ENCODE measurements around the gene MCF2L. TPM values are rescaled to one million over a fixed set of nuclear protein-coding genes. Genes with fewer than 3 reads are reported as not detected.
A peak's percentile ranks its signal among the peaks of the same experiment; 100 is the strongest.

Gene MCF2L
- total RNA-seq, 1 experiment from 2014 or later: 8.9 TPM

DNA sequence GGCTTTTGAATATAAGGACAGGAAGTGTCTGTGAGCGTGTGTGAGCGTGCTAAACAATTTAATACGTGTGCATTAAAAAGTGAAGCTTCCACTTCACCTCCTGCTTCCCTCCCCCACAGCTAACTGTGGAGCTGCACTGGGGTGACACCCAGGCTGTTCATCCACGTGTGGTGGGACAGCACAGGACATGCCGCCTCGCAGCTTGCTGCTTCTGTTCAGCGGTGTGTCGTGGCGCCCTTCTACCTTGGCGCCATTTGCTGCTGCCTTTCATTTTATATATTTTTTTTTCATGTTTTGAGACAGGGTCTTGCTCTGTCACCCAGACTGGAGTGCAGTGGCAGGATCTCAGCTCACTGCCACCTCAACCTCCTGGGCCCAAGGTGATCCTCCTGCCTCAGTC, 63.3 kb downstream of the MCF2L start:
- no peak for DNase-seq (ENCODE audit: low read depth, low spot score)
- in situ Hi-C loops (cut with HindIII; ENCODE audit: low pct_unique_long_range_greater_than_20kb, low sequenced_read_pairs): no loop called here

DNA sequence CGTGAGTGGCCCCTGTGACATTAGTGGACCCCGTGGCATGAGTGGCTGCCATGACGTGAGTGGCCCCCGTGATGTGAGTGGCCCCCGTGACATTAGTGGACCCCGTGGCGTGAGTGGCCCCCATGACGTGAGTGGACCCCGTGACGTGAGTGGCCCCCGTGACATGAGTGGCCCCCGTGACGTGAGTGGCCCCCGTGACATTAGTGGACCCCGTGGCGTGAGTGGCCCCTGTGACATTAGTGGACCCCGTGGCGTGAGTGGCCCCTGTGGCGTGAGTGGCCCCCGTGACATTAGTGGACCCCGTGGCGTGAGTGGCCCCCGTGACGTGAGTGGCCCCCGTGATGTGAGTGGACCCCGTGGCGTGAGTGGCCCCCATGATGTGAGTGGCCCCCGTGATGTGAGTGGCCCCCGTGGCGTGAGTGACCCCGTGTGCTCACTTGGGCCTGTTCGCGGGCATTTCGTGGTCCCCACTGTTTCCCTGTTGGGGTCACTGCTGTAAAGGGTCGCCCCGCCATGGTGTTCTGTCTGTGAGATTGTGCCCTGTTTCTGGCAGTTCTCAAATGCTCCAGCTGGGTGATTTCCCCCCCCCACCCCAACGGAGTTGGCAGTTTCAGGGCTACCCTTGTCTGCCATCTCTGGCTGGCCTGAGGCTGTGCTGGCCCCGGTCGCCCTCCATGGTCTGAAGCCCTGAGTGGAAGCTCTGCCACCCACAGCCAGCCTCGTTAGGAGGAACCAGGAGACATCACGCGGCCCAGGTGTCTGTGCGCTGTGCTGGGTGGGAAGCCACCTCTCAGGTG, 64.2 kb downstream of the MCF2L start:
- DNase-seq (ENCODE audit: low read depth, low spot score): no peak
- in situ Hi-C loops (cut with HindIII; ENCODE audit: low pct_unique_long_range_greater_than_20kb, low sequenced_read_pairs): no loop called here

DNA sequence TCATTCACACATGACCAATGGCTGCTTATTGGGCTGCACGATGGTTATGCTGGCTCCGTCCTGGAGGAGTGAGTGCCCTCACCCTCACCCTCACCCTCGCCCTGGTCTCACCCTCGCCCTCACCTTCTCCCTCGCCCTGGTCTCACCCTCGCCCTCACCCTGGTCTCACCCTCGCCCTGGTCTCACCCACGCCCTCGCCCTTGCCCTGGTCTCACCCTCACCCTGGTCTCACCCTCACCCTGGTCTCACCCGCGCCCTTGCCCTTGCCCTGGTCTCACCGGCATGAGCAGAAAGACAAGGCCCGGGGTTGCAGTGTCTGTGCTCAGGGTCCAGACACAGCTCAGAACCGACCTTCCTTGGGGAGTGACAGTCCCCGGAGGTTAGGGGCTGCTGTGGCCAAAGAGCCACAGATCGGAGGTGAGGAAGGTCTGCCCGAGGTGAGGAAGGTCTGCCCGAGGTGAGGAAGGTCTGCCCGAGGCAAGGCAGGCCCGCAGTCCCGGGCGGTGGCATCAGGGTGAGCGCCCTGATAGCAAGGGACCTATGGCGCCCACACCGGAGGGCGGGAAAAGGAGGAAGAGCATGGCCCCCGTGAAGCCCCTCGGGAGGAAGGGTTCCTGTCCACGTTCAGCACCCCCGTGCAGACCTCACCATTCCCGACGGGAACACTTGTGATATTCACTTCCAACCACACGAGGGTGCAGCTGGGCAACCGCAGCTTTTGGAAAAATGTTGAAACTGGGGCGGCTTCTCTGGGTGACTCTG, 65.6 kb downstream of the MCF2L start:
- in situ Hi-C loops (cut with HindIII; ENCODE audit: low pct_unique_long_range_greater_than_20kb, low sequenced_read_pairs): no loop called here
- DNase-seq (ENCODE audit: low read depth, low spot score): peak; percentile 78

DNA sequence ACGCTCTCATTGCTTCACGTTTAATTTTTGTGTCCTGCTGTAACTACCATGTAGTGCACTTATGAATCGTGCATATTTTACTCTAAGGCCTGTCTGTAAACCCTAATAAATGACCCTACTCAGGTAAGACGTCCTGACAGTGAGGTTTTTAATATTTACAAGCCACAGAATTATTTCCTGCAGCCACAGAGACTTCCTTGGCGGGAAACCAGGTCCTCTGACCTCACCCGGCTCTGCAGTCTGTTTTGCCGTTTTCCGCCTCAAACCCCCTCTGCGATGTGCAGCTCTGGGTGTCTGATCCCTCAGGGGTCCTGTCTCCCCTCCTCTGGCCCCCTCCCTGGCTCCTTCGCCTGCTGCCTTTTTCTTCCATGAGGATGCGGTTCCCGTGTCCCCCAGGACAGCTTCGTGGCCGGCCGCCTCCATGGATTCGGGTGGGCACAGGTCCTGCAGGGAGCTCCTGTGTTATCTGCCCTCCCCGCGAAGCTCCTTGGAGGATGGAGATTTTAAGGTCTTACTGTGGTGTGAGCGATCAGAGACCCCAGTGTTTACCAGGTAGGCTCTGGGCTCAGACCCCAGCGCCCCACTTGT, 66.3 kb downstream of the MCF2L start:
- no peak for DNase-seq (ENCODE audit: low read depth, low spot score)
- in situ Hi-C loops (cut with HindIII; ENCODE audit: low pct_unique_long_range_greater_than_20kb, low sequenced_read_pairs): no loop called here

DNA sequence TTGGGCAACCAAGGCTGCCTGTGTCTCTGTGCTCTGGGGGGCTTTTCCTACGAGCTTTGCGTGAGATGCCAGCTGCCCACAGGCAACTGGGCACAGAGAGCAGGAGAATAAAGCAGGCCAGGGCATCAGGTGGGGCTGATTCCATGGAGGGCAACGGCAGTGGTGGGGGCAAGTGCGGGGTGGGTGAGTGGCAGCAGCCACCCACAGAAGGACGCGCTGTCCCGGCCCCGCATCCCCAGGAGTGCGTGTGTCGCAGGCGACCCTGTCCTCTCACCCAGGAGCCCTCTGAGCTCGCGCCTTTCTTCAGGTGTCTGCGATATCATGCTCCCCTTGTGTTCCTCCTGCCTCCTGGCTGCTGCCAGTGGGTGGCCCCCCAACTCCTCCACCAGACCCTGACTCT, 67.4 kb downstream of the MCF2L start:
- DNase-seq (ENCODE audit: low read depth, low spot score): no peak

DNA sequence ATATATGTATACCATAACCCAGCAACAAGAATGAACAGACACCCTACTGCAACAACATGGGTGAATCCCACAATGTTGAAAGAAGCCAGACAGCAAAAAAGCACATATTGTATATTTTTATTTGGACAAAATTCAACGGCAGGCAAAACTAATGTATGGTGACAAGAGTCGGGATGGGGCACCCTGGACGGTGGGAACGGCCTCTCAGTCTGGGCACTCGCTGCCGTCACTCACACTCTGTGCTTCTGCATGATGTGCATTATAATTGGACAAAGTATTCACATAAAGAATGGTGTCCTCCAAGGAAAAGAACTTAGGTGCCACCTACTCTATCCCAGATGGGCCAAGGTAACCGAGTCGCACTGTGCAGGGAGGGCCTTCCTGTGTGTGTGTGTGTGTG, 71.0 kb downstream of the MCF2L start:
- DNase-seq (ENCODE audit: low read depth, low spot score): no peak
- in situ Hi-C loops (cut with HindIII; ENCODE audit: low pct_unique_long_range_greater_than_20kb, low sequenced_read_pairs): no loop called here

More for the DNA sequence above, 67.4 kb downstream of the MCF2L start:
- in situ Hi-C loops (cut with HindIII; ENCODE audit: low pct_unique_long_range_greater_than_20kb, low sequenced_read_pairs): no loop called here

DNA sequence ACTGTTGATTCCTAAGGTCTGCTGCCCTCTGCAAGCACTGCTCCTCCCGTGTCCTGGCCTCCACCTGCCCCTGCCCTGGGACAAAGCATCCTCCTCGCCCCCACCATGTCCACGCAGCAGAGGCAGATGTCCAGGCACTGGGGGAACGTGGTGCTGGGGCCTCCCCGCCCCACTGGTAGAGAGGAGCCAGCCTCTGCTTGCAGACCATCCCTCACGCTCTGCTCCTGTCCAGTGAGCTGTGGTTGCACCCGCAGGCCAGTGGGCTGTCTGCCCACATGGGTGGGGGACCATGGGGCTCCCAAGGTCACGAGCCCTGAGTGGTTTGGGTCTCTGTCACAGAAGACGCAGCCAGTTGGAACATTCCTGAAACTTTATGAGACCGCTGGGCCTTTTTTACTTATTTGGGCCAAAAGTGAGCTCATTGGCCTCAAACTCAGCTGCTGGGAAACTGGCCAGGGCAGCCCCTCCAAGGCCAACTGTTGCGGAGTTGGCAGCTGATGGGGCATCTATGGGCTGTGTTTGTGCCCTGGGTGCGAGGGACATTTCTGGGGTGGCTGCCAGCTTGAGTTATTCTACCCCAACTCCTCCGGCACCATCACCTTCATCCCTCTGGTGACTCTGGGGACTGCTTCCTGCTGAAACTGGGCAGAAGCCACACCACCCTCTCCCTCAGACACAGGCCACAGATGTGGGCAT, 71.7 kb downstream of the MCF2L start:
- in situ Hi-C loops (cut with HindIII; ENCODE audit: low pct_unique_long_range_greater_than_20kb, low sequenced_read_pairs): no loop called here
- no peak for DNase-seq (ENCODE audit: low read depth, low spot score)

DNA sequence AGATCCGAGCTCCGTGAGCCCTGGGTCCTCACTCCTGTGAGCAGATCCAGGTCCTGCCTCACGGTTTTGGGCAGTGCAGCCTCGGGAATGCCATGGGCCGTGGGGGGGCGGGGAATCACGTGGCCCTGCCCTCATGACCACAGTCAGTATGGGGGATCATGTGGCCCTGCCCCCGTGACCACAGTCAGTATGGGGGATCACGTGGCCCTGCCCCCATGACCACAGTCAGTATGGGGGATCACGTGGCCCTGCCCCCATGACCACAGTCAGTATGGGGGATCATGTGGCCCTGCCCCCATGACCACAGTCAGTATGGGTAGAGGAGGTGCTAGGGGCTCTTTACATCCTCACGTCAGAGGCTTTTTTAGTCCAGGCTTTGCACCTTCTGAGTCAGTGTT, 72.3 kb downstream of the MCF2L start:
- no peak for DNase-seq (ENCODE audit: low read depth, low spot score)
- in situ Hi-C loops (cut with HindIII; ENCODE audit: low pct_unique_long_range_greater_than_20kb, low sequenced_read_pairs): no loop called here

DNA sequence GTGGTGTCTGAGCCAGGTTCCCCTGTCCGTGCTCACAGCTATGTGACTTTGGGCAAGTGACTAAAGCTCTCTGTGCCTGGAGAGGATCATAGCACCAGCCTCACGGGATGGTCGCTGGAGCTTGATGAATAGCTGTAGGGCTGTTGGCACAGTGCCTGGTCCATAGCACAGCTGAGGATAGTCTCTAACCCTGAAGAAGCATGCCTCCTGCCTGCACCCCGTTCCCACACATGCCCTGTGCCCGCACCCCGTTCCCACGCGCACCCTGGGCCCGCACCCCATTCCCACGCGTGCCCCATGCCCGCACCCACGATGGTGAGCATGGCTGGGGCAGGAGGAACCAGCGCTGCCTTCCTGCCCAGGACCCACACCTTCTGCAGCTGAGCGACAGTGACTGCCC, 72.9 kb downstream of the MCF2L start:
- DNase-seq (ENCODE audit: low read depth, low spot score): no peak
- in situ Hi-C loops (cut with HindIII; ENCODE audit: low pct_unique_long_range_greater_than_20kb, low sequenced_read_pairs): no loop called here

DNA sequence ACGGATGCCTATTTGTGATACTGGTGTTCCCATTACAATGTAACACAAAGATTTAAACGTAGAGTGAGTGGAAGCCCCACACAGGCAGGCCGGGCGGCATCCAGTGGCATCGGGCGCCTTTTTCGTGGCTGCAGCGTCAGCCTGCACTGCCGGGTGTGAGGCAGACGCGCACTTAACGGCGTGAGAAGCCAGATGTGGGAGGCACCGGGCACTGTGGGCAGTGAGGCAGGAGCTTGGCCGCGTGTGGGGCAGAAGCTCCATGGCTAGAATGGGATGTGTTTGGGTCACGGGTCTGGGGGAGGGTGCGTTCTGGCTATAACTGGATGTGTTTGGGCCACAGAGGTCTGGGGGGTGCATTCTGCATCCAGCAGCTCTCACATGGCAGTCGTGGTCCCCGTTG, 73.4 kb downstream of the MCF2L start:
- in situ Hi-C loops (cut with HindIII; ENCODE audit: low pct_unique_long_range_greater_than_20kb, low sequenced_read_pairs): no loop called here
- DNase-seq (ENCODE audit: low read depth, low spot score): no peak

DNA sequence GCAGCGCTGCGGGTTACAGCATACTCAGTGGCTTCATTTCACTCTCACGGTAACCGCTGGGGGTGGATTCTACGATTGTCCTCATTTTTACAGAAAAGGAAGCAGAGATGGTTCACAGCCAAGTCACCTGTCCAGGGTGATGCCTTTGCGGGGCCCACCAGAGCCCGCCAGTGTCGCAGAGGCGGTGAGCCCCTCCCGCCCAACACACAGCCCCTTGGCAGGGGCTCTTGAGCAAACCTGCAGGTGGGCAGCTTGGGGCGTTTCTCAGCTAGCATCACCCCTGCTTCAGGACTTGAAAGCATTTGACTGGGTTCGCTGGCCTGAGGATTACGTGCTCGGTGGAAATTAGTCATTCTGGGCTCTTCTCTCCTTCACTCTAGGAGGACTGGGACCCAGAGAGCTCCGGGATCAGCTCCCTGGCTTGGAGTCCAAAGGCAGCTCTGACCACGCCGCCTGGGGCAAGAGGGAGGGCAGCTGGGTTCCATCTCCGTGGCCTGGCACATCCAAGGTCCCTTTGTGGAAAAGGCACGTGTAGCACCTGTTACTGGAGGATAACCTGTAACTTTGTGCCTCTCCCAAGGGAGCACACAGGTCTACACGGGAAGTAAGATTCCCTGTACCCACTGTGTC, 74.1 kb downstream of the MCF2L start:
- in situ Hi-C loops (cut with HindIII; ENCODE audit: low pct_unique_long_range_greater_than_20kb, low sequenced_read_pairs): no loop called here
- DNase-seq (ENCODE audit: low read depth, low spot score): no peak

DNA sequence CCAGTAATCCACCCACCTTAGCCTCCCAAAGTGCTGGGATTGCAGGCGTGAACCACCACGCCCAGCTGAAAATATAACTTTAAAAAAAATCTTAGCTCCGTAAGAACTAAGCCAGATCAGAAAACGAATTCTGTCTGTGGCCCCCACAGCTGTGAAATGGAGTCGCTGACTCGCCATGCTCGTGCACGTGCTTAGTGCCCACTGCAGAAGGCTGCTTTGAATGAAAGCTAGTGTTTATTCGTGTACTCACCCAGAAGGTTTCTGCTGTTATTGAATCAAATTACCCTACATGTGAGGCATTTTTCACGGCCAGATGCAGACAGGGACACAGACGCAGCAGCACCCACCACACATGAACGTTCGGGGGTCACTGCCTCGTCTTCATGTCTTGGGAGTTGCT, 74.9 kb downstream of the MCF2L start:
- in situ Hi-C loops (cut with HindIII; ENCODE audit: low pct_unique_long_range_greater_than_20kb, low sequenced_read_pairs): no loop called here

DNA sequence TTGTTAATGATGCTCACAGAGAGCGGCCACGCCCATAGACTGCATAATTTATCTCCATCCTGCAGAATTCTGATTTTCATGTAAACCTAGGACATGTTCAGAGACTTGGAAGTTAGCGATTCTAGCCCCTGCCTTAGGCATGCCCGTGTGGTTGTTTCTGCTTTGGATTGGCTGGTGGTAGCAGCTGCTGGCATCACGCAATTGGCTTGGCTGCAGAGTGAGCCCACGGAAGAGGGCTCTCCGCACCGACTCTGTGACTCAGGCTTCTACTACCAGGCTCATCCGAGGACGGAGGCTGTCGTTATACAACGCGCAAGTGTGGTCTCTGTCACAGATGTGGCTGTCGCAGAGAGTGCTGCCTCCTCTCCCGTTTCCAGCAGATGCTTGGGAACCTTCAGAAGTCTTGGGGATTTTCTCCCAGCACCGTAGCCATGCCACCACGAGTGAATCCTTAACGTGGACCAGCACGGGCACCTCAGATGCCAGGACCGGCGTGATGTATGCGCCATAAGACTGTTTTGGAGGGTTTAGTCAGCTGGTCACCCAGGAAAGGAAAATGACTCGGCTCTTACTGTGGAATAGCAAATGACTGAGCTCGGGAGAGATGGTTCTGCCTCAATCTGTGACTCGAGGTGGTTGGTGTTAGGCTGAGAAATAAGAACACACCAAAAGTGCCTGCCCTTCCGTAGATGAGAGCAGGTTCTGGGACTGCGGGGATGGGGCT, 75.5 kb downstream of the MCF2L start:
- DNase-seq (ENCODE audit: low read depth, low spot score): peak; percentile 72
- in situ Hi-C loops (cut with HindIII; ENCODE audit: low pct_unique_long_range_greater_than_20kb, low sequenced_read_pairs): no loop called here

More for the DNA sequence above, 74.9 kb downstream of the MCF2L start:
- no peak for DNase-seq (ENCODE audit: low read depth, low spot score)

DNA sequence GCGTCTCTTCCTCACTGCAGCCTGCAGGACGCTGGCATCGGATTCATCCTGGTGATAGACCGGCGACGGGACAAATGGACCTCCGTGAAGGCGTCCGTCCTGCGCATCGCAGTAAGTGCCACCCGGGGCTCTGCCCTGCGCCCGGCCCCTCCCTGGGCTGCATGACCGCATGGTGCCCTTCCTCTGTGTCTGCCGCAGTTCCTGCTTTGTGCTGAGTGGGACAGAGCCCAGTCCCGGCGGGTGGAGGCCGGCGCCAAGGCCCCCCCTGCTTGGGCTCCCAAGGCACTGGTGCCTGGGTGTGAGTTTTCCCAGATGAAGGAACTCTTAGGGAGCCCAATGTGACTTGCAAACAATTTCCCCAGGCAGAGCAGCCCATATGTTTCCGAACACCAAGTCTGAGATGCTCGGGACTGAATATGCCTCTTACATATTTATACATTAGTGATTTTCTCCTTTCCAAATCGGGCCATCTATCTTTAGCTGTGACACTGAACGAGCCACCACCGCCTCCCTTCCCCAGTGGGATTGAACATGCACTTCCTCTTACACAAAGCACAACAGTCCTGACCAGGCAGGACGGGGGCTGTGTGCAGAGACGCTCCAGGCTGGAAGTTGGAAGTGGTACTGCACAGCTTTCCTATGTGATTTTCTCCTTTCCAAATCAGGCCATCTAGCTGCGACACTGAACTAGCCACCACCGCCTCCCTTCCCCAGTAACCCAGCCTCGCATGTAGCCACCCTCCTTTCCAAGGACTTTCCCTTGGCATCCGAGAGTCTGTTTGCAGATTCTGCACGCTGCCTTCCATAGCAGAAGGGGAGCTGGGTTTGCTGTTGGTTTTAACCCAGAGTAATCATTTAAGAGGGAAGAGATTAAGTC, 76.5 kb downstream of the MCF2L start:
- DNase-seq (ENCODE audit: low read depth, low spot score): no peak
- in situ Hi-C loops (cut with HindIII; ENCODE audit: low pct_unique_long_range_greater_than_20kb, low sequenced_read_pairs): no loop called here

DNA sequence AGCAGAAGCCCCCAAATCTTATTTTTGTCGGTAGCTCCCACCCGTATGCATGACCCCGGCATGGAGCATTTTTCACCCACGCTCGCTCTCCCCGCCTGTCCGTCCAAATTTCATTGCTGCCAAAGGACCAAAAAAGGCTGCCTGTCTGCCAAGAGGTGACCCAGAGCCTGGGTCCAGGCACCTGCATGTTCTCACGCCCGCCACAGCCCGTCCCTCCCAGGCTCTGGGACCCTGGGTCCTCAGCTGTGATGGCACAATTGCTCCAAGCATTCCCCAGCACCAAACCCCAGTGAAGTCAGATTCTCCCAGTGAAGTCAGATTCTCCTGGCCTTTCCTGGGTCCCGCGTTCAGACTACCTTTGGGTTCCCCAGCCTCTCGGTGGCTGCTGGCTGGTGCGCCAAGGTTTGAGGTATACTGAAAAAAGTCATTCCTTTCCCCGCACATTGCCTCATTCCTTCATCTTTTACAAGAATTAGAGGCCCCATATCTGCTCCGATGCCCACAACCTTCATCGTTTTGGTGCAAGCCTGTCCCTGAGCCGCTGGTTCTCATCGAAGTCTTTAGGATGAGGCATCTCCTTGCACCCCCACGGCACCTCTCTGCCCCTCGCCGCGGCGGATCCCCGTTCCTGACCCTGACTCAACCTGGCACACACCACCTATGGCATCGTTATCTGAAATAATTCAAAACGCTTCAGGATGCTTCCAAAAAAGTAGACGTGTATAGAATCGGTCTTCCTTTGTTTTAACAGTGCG, 77.3 kb downstream of the MCF2L start:
- in situ Hi-C loops (cut with HindIII; ENCODE audit: low pct_unique_long_range_greater_than_20kb, low sequenced_read_pairs): no loop called here
- no peak for DNase-seq (ENCODE audit: low read depth, low spot score)

DNA sequence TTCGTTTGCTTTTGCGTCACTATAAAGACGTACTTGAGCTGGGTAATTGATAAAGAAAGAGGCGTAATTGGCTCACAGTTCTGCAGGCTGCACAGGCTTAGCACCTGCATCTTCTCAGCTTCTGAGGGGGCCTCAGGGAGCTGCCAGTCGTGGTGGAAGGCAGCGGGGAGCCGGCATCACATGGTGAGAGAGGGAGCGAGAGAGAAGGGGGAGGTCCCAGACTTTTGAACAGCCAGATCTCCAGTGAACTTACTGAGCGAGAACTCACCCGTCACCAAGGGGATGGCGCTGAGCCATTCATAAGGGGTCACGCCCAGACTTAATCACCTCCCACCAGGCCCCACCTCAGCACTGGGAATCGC, 77.8 kb downstream of the MCF2L start:
- no peak for DNase-seq (ENCODE audit: low read depth, low spot score)
- in situ Hi-C loops (cut with HindIII; ENCODE audit: low pct_unique_long_range_greater_than_20kb, low sequenced_read_pairs): no loop called here

All from SK-MEL-5 (cell line).